Tibial artery (tissue), 4 donors: ENCODE data around the gene PTPRN2.

Source experiments
- DNase-seq, 2 donors: peaks; one replicate each; pipeline ENCODE4 v3.0.0-alpha.2; 2019
- H3K27ac ChIP-seq, 2 donors: fragments of 200-600 bp; sonication (generic) in 1 of 2; 1 replicate in 1 of 2; 2 replicates in 1 of 2; pipeline ENCODE4 v1.5.1; 2018 to 2019; ENCODE audit warnings: mild to moderate bottlenecking in 1 of 2
- H3K27me3 ChIP-seq, 2 donors: fragments of 200-600 bp; sonication (generic) in 1 of 2; one replicate each; pipeline versions ENCODE4 v1.5.1 to v1.6.0; 2016 to 2019
- H3K36me3 ChIP-seq, 3 donors: fragments of 200-600 bp; sonication (generic) in 2 of 3; one replicate each; pipeline ENCODE4 v1.5.1; 2016 to 2019; ENCODE audit warnings: mild to moderate bottlenecking in 2 of 3
- H3K4me1 ChIP-seq, 4 donors: fragments of 200-600 bp; sonication (generic) in 2 of 4; 1 replicate in 3 of 4; 2 replicates in 1 of 4; pipeline ENCODE4 v1.5.1; 2016 to 2019
- H3K4me3 ChIP-seq, 2 donors: fragments of 200-600 bp; sonication (generic) in 1 of 2; 1 replicate in 1 of 2; 2 replicates in 1 of 2; pipeline ENCODE4 v1.5.1; 2018 to 2019; ENCODE audit warnings: mild to moderate bottlenecking in 2 of 2
- H3K9me3 ChIP-seq, 3 donors: fragments of 200-600 bp; sonication (generic) in 1 of 3; one replicate each; pipeline ENCODE4 v1.5.1; 2016 to 2019
- CTCF ChIP-seq, 2 experiments: fragments of 200-600 bp in 1 of 2; fragments of 450-650 bp in 1 of 2; IDR thresholded peaks; one replicate each; pipeline ENCODE4 v1.5.1; 2017 to 2019; ENCODE audit warnings: antibody characterized with exemption in 2 of 2, mild to moderate bottlenecking in 1 of 2, moderate library complexity in 1 of 2
- intact Hi-C: fragments of 100-400 bp; cut with DNase I; formaldehyde crosslinking; loops from one replicate; pipeline ENCODE4 v1.15.0; 2023; ENCODE audit warnings: low total_unique reads

PTPRN2 gene

GRCh38 chr7:158030071-158030470 is 557.6 kb downstream of the PTPRN2 start:
- no peak for TF ChIP-seq CTCF (IDR thresholded peaks at IDR 0.05)
- Histone ChIP-seq H3K4me3 (no peak overlapping the region), H3K4me1 (no peaks in the 10 kb centered on the region), H3K9me3 (peaks cover 0 to 4% (median 0%) of the 10 kb centered on the region in 3 donors), H3K36me3 (no peaks in the 10 kb centered on the region), H3K27ac (no peak overlapping the region), H3K27me3 (peaks cover 0 to 5% of the 10 kb centered on the region in 2 donors)
- peak in 1 of 2 donors; percentile 27 for DNase-seq
- intact Hi-C loops: no loop called here

GRCh38 chr7:158029509-158029908 is 558.1 kb downstream of the PTPRN2 start:
- intact Hi-C loops: no loop called here
- Histone ChIP-seq H3K27me3 (peaks cover 0 to 5% of the 10 kb centered on the region in 2 donors), H3K36me3 (no peaks in the 10 kb centered on the region), H3K27ac (no peak overlapping the region), H3K4me3 (no peak overlapping the region), H3K9me3 (peaks cover 0 to under 1% (median 0%) of the 10 kb centered on the region in 3 donors), H3K4me1 (no peaks in the 10 kb centered on the region)
- peak in 1 of 2 donors; percentile 1 for DNase-seq
- no peak for TF ChIP-seq CTCF (IDR thresholded peaks at IDR 0.05)

GRCh38 chr7:158028971-158029370 is 558.7 kb downstream of the PTPRN2 start:
- peak; percentile 18 to 51 for DNase-seq
- Histone ChIP-seq H3K4me1 (no peaks in the 10 kb centered on the region), H3K36me3 (no peaks in the 10 kb centered on the region)

GRCh38 chr7:158028290-158028941 is 559.2 kb downstream of the PTPRN2 start:
- Histone ChIP-seq H3K9me3 (no peaks in the 10 kb centered on the region), H3K27me3 (peaks cover 0 to 5% of the 10 kb centered on the region in 2 donors), H3K4me3 (no peak overlapping the region), H3K27ac (no peak overlapping the region), H3K36me3 (no peaks in the 10 kb centered on the region), H3K4me1 (no peaks in the 10 kb centered on the region)
- no peak for TF ChIP-seq CTCF (IDR thresholded peaks at IDR 0.05)
- intact Hi-C loops: no loop called here
- DNase-seq: peak in 1 of 2 donors; percentile 40

More at GRCh38 chr7:158028971-158029370, 558.7 kb downstream of the PTPRN2 start:
- no peak for TF ChIP-seq CTCF (IDR thresholded peaks at IDR 0.05)
- Histone ChIP-seq H3K9me3 (no peaks in the 10 kb centered on the region), H3K27ac (no peak overlapping the region), H3K27me3 (peaks cover 0 to 5% of the 10 kb centered on the region in 2 donors), H3K4me3 (no peak overlapping the region)
- intact Hi-C loops: no loop called here

- DNase-seq: peak in 1 of 2 donors; percentile 23
- no peak for TF ChIP-seq CTCF (IDR thresholded peaks at IDR 0.05)
- Histone ChIP-seq H3K27me3 (peaks cover 0 to 5% of the 10 kb centered on the region in 2 donors), H3K4me3 (no peak overlapping the region), H3K27ac (no peak overlapping the region), H3K4me1 (no peaks in the 10 kb centered on the region), H3K9me3 (no peaks in the 10 kb centered on the region), H3K36me3 (no peaks in the 10 kb centered on the region)
- intact Hi-C loops: no loop called here
Observed at GRCh38 chr7:158027646-158028045, 560.0 kb downstream of the PTPRN2 start.
